ENCODE results near the gene CHST12. TPM values are rescaled to one million over a fixed set of nuclear protein-coding genes. Genes with fewer than 3 reads are reported as not detected.
A peak's percentile ranks its signal among the peaks of the same experiment; 100 is the strongest.

Gene CHST12
- total RNA-seq, 1 experiment from 2014 or later = 19.3 TPM

DNA sequence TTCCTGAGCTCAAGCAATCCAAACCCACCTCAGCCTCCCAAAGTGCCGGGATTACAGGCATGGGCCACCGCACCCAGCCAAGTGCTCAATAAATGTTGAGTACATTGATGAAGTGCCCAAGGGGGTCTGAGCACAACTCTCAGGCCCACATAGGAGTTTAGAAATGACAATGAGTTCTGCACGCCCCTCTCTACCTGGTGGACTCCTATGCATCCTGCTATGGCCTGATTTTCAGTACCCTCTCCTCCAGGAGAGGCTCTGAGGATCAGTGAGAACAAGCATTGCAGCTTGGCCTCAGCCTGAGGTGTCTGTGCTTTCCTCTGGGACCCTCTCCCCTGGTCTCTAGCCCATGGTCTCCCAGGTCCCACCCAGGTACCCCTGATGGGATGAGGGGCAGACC is 93.7 kb downstream of the CHST12 start:
- Histone ChIP-seq H2BK15ac (ENCODE audit: low read depth, low read length) (no peak overlapping the region), H4K5ac (ENCODE audit: insufficient read length, low read depth, low read length) (no peak overlapping the region), H3K4me2 (ENCODE audit: insufficient read depth, insufficient read length, low read length) (no peak overlapping the region), H3K27ac (ENCODE audit: insufficient read length, low read depth, low read length) (no peak overlapping the region), H3T11ph (ENCODE audit: low read length) (no peak overlapping the region), H4K8ac (replicated peaks; ENCODE audit: insufficient read length, low read depth, low read length) (no peak overlapping the region), H3K23me2 (ENCODE audit: insufficient read length, low read depth, low read length, poor library complexity, severe bottlenecking) (no peaks in the 10 kb centered on the region), H2BK120ac (ENCODE audit: low read depth, low read length, poor library complexity, severe bottlenecking) (no peak overlapping the region), H2AFZ (ENCODE audit: low read length) (no peak overlapping the region), H2BK12ac (ENCODE audit: insufficient read length, low read depth, low read length) (no peak overlapping the region), H3K27me3 (ENCODE audit: insufficient read depth, low read length) (no peaks in the 10 kb centered on the region), H2AK5ac (ENCODE audit: insufficient read length, low read length) (no peak overlapping the region), H2BK20ac (ENCODE audit: low read depth, low read length, poor library complexity, severe bottlenecking) (no peak overlapping the region), H3K4me1 (ENCODE audit: insufficient read depth, low read length) (no peaks in the 10 kb centered on the region; the same call in 1 of the 2 replicates), H3K56ac (ENCODE audit: insufficient read length, low read depth, low read length) (no peak overlapping the region), H4K20me1 (ENCODE audit: control insufficient read depth, insufficient read depth, insufficient read length) (no peaks in the 10 kb centered on the region), H3K79me2 (ENCODE audit: insufficient read depth, low read length) (no peaks in the 10 kb centered on the region), H4K91ac (ENCODE audit: insufficient read length, low read depth, low read length) (no peak overlapping the region), H2BK5ac (ENCODE audit: insufficient read length, low read length) (no peak overlapping the region), H3K14ac (ENCODE audit: insufficient read depth, low read length) (peak overlapping the region; percentile 15; the same call in 1 of the 2 replicates), H3K18ac (ENCODE audit: insufficient read length, low read depth, low read length) (no peak overlapping the region), H3K9ac (ENCODE audit: extremely low read depth, insufficient read length, low read length) (no peak overlapping the region), H3K23ac (ENCODE audit: insufficient read length, low read depth, low read length) (no peak overlapping the region), H3K9me3 (ENCODE audit: control insufficient read depth, low read depth, low read length) (no peaks in the 10 kb centered on the region), H3K4ac (ENCODE audit: low read depth, low read length) (no peak overlapping the region), H3K79me1 (ENCODE audit: insufficient read depth, low read depth, low read length, poor library complexity, severe bottlenecking) (no peaks in the 10 kb centered on the region)
- no peak for TF ChIP-seq CTCF (conservative IDR thresholded peaks at IDR 0.05)
- WGBS (ENCODE audit: extremely low coverage, insufficient read length, low lambda C conversion rate) = no CpG with 5 or more reads among the region's 3 CpGs
- DNase-seq = no peak
- Mint-ChIP-seq H3K9me3 (peaks cover under 1 to 5% of the 10 kb centered on the region in 2 experiments; a peak in 3 of 5 replicates), H3K4me1 (peaks cover 45 to 68% of the 10 kb centered on the region in 2 experiments), H3K27me3 (ENCODE audit: low read depth) (no peaks in the 10 kb centered on the region; the same call in none of the 2 replicates), H3K4me3 (peak overlapping the region in 1 of 2 experiments; percentile 14; a peak in 1 of 5 replicates), H3K27ac (peak overlapping the region in 1 of 3 experiments; percentile 70; a peak in 1 of 7 replicates), H3K36me3 (ENCODE audit: insufficient read depth in 1 of 3, low read depth in 3 of 3) (no peaks in the 10 kb centered on the region; a peak in 1 of 7 replicates)

All from H9 (cell line).